ENCODE measurements around the gene OTOP3.

DNA sequence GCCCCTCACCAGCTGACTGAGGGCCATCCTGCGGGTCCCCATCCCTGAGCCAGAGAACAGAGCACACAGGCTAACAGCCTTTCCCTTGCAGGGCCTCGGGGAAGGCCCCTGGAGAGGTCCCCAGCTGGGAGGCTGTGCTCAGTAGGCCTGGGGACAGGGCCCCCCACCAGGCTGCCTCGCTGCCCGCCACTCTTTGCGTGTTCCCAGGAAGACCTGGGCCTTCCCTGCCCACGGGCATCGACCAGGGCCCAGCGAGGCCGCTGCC lies 36.1 kb downstream of the OTOP3 start:
- no peak for TF ChIP-seq TAF1 (IDR thresholded peaks at IDR 0.05; ENCODE audit: borderline replicate concordance, low read depth, low read length)
- no peak for TF ChIP-seq POLR2AphosphoS5 (IDR thresholded peaks at IDR 0.05; ENCODE audit: low read depth, low read length)
- TF ChIP-seq POLR2A (IDR thresholded peaks at IDR 0.05; ENCODE audit: low read depth, low read length) = no peak
